AG10803 (cell line): ENCODE data around the gene KCNG4.

Experiments used
- DNase-seq: peaks from one replicate; pipeline ENCODE4 v3.0.0; 2010; ENCODE audit warnings: low read depth
- H3K4me3 ChIP-seq: 2 replicates; pipeline ENCODE4 v1.5.1; 2011; ENCODE audit warnings: mild to moderate bottlenecking, low read length, control low read depth
- CTCF ChIP-seq: conservative IDR thresholded peaks from 2 replicates; pipeline ENCODE4 v1.5.1; 2011; ENCODE audit warnings: mild to moderate bottlenecking, low read length, control low read depth, inconsistent platforms

KCNG4 gene

GRCh38 chr16:84254062-84254461 lies 14.2 kb upstream of the KCNG4 start:
- no peak for TF ChIP-seq CTCF
- no peak overlapping the region for H3K4me3 ChIP-seq
- no peak for DNase-seq

GRCh38 chr16:84253173-84253572 lies 13.4 kb upstream of the KCNG4 start:
- no peak overlapping the region for H3K4me3 ChIP-seq
- no peak for TF ChIP-seq CTCF
- no peak for DNase-seq

- DNase-seq, result no peak
- H3K4me3 ChIP-seq, result no peak overlapping the region
- TF ChIP-seq CTCF, result no peak
Observed at GRCh38 chr16:84252184-84252583, 12.4 kb upstream of the KCNG4 start.

GRCh38 chr16:84247844-84248243 lies 8.0 kb upstream of the KCNG4 start:
- peak; percentile 46 for DNase-seq
- no peak overlapping the region for H3K4me3 ChIP-seq
- no peak for TF ChIP-seq CTCF

- no peak overlapping the region for H3K4me3 ChIP-seq
- no peak for DNase-seq
- TF ChIP-seq CTCF, result no peak
Observed at GRCh38 chr16:84247331-84247730, 7.5 kb upstream of the KCNG4 start.

- no peak for TF ChIP-seq CTCF
- H3K4me3 ChIP-seq, result no peak overlapping the region
- DNase-seq, result no peak
Observed at GRCh38 chr16:84246679-84247077, 6.9 kb upstream of the KCNG4 start.

GRCh38 chr16:84245956-84246678 lies 6.3 kb upstream of the KCNG4 start:
- H3K4me3 ChIP-seq, result no peak overlapping the region
- no peak for TF ChIP-seq CTCF
- no peak for DNase-seq
